GM18499 (cell line): Measurements from ENCODE around the gene P2RX3.

Source experiments
- ATAC-seq: cut with Tn5 transposase; IDR thresholded peaks from one replicate; pipeline ENCODE4 v1.9.1; 2021; ENCODE audit warnings: moderate number of reproducible peaks; ENCODE audit not compliant: insufficient read depth, unreplicated experiment

P2RX3 gene

GRCh38 chr11:57409321-57410100, 71.4 kb downstream of the P2RX3 start:
- ATAC-seq: no peak

GRCh38 chr11:57410287-57410686, 72.1 kb downstream of the P2RX3 start:
- no peak for ATAC-seq

GRCh38 chr11:57413681-57414080, 75.5 kb downstream of the P2RX3 start:
- no peak for ATAC-seq

- no peak for ATAC-seq
Measured at GRCh38 chr11:57414612-57415212, 76.6 kb downstream of the P2RX3 start.

GRCh38 chr11:57416436-57416835, 78.3 kb downstream of the P2RX3 start:
- ATAC-seq: no peak

- no peak for ATAC-seq
Measured at GRCh38 chr11:57417056-57417455, 78.9 kb downstream of the P2RX3 start.

- ATAC-seq: no peak
Measured at GRCh38 chr11:57418131-57418530, 80.0 kb downstream of the P2RX3 start.

- ATAC-seq: no peak
Measured at GRCh38 chr11:57419146-57419545, 81.0 kb downstream of the P2RX3 start.

- ATAC-seq: no peak
Measured at GRCh38 chr11:57421066-57421465, 82.9 kb downstream of the P2RX3 start.

- ATAC-seq: no peak
Measured at GRCh38 chr11:57421805-57422204, 83.7 kb downstream of the P2RX3 start.
